Measurements from ENCODE around the gene DENND1B.
"Not testable (repeated sequence)": the region's sequence is repeated elsewhere in the genome, so short reads cannot be mapped to it uniquely, and the experiment has no call there.

The DENND1B gene

GRCh38 chr1:197725976-197726375, 49.3 kb downstream of the DENND1B start:
- H3K9me3 ChIP-seq (ENCODE audit: control insufficient read depth, low read length) = peaks cover 3% of the 10 kb centered on the region
- no peaks in the 10 kb centered on the region for H3K27me3 ChIP-seq (replicated peaks; ENCODE audit: control insufficient read depth, insufficient read depth, low read length, poor library complexity, severe bottlenecking)
- H3K4me3 ChIP-seq (ENCODE audit: insufficient read depth, low read depth, low read length, poor library complexity, severe bottlenecking) = no peak overlapping the region
- no peak for DNase-seq
- no peaks in the 10 kb centered on the region for H3K4me1 ChIP-seq (ENCODE audit: control insufficient read depth, insufficient read depth, low read length, poor library complexity, severe bottlenecking)
- H3K36me3 ChIP-seq (ENCODE audit: control insufficient read depth, insufficient read depth, low read length) = no peaks in the 10 kb centered on the region
- H3K27ac ChIP-seq (ENCODE audit: insufficient read depth, low read length, poor library complexity, severe bottlenecking) = no peak overlapping the region

- H3K27ac ChIP-seq (ENCODE audit: insufficient read depth, low read length, poor library complexity, severe bottlenecking) = no peak overlapping the region
- peaks cover 3% of the 10 kb centered on the region for H3K9me3 ChIP-seq (ENCODE audit: control insufficient read depth, low read length)
- no peaks in the 10 kb centered on the region for H3K36me3 ChIP-seq (ENCODE audit: control insufficient read depth, insufficient read depth, low read length)
- no peaks in the 10 kb centered on the region for H3K27me3 ChIP-seq (replicated peaks; ENCODE audit: control insufficient read depth, insufficient read depth, low read length, poor library complexity, severe bottlenecking)
- no peaks in the 10 kb centered on the region for H3K4me1 ChIP-seq (ENCODE audit: control insufficient read depth, insufficient read depth, low read length, poor library complexity, severe bottlenecking)
- DNase-seq = no peak
- H3K4me3 ChIP-seq (ENCODE audit: insufficient read depth, low read depth, low read length, poor library complexity, severe bottlenecking) = no peak overlapping the region
Observed at GRCh38 chr1:197725044-197725443, 50.2 kb downstream of the DENND1B start.

GRCh38 chr1:197715806-197716205, 59.5 kb downstream of the DENND1B start:
- no peaks in the 10 kb centered on the region for H3K4me1 ChIP-seq (ENCODE audit: control insufficient read depth, insufficient read depth, low read length, poor library complexity, severe bottlenecking)
- no peak for DNase-seq
- no peak overlapping the region for H3K4me3 ChIP-seq (ENCODE audit: insufficient read depth, low read depth, low read length, poor library complexity, severe bottlenecking)
- no peaks in the 10 kb centered on the region for H3K9me3 ChIP-seq (ENCODE audit: control insufficient read depth, low read length)
- no peaks in the 10 kb centered on the region for H3K27me3 ChIP-seq (replicated peaks; ENCODE audit: control insufficient read depth, insufficient read depth, low read length, poor library complexity, severe bottlenecking)
- no peak overlapping the region for H3K27ac ChIP-seq (ENCODE audit: insufficient read depth, low read length, poor library complexity, severe bottlenecking)
- H3K36me3 ChIP-seq (ENCODE audit: control insufficient read depth, insufficient read depth, low read length) = no peaks in the 10 kb centered on the region

GRCh38 chr1:197706601-197707000, 68.7 kb downstream of the DENND1B start:
- DNase-seq = no peak
- H3K9me3 ChIP-seq (ENCODE audit: control insufficient read depth, low read length) = no peaks in the 10 kb centered on the region
- no peaks in the 10 kb centered on the region for H3K36me3 ChIP-seq (ENCODE audit: control insufficient read depth, insufficient read depth, low read length)
- no peak overlapping the region for H3K4me3 ChIP-seq (ENCODE audit: insufficient read depth, low read depth, low read length, poor library complexity, severe bottlenecking)
- H3K27me3 ChIP-seq (replicated peaks; ENCODE audit: control insufficient read depth, insufficient read depth, low read length, poor library complexity, severe bottlenecking) = no peaks in the 10 kb centered on the region
- H3K27ac ChIP-seq (ENCODE audit: insufficient read depth, low read length, poor library complexity, severe bottlenecking) = no peak overlapping the region
- H3K4me1 ChIP-seq (ENCODE audit: control insufficient read depth, insufficient read depth, low read length, poor library complexity, severe bottlenecking) = no peaks in the 10 kb centered on the region

GRCh38 chr1:197705941-197706340, 69.3 kb downstream of the DENND1B start:
- Histone ChIP-seq H3K9me3 (ENCODE audit: control insufficient read depth, low read length) (no peaks in the 10 kb centered on the region), H3K36me3 (ENCODE audit: control insufficient read depth, insufficient read depth, low read length) (no peaks in the 10 kb centered on the region)

GRCh38 chr1:197700688-197701087, 74.6 kb downstream of the DENND1B start:
- H3K9me3 ChIP-seq (ENCODE audit: control insufficient read depth, low read length); H3K27me3 ChIP-seq (replicated peaks; ENCODE audit: control insufficient read depth, insufficient read depth, low read length, poor library complexity, severe bottlenecking); DNase-seq; H3K4me1 ChIP-seq (ENCODE audit: control insufficient read depth, insufficient read depth, low read length, poor library complexity, severe bottlenecking); H3K36me3 ChIP-seq (ENCODE audit: control insufficient read depth, insufficient read depth, low read length); H3K27ac ChIP-seq (ENCODE audit: insufficient read depth, low read length, poor library complexity, severe bottlenecking); H3K4me3 ChIP-seq (ENCODE audit: insufficient read depth, low read depth, low read length, poor library complexity, severe bottlenecking): not testable (repeated sequence)

More at GRCh38 chr1:197705941-197706340, 69.3 kb downstream of the DENND1B start:
- no peak overlapping the region for H3K4me3 ChIP-seq (ENCODE audit: insufficient read depth, low read depth, low read length, poor library complexity, severe bottlenecking)
- DNase-seq = no peak
- no peaks in the 10 kb centered on the region for H3K27me3 ChIP-seq (replicated peaks; ENCODE audit: control insufficient read depth, insufficient read depth, low read length, poor library complexity, severe bottlenecking)
- H3K4me1 ChIP-seq (ENCODE audit: control insufficient read depth, insufficient read depth, low read length, poor library complexity, severe bottlenecking) = no peaks in the 10 kb centered on the region
- H3K27ac ChIP-seq (ENCODE audit: insufficient read depth, low read length, poor library complexity, severe bottlenecking) = no peak overlapping the region

GRCh38 chr1:197696372-197696771, 78.9 kb downstream of the DENND1B start:
- Histone ChIP-seq H3K27ac (ENCODE audit: insufficient read depth, low read length, poor library complexity, severe bottlenecking) (no peak overlapping the region), H3K4me3 (ENCODE audit: insufficient read depth, low read depth, low read length, poor library complexity, severe bottlenecking) (no peak overlapping the region)
- no peak for DNase-seq

GRCh38 chr1:197695961-197696360, 79.3 kb downstream of the DENND1B start:
- no peak overlapping the region for H3K4me3 ChIP-seq (ENCODE audit: insufficient read depth, low read depth, low read length, poor library complexity, severe bottlenecking)
- no peak overlapping the region for H3K27ac ChIP-seq (ENCODE audit: insufficient read depth, low read length, poor library complexity, severe bottlenecking)
- H3K27me3 ChIP-seq (replicated peaks; ENCODE audit: control insufficient read depth, insufficient read depth, low read length, poor library complexity, severe bottlenecking) = no peaks in the 10 kb centered on the region
- DNase-seq = no peak
- H3K4me1 ChIP-seq (ENCODE audit: control insufficient read depth, insufficient read depth, low read length, poor library complexity, severe bottlenecking) = no peaks in the 10 kb centered on the region
- H3K36me3 ChIP-seq (ENCODE audit: control insufficient read depth, insufficient read depth, low read length) = no peaks in the 10 kb centered on the region
- no peaks in the 10 kb centered on the region for H3K9me3 ChIP-seq (ENCODE audit: control insufficient read depth, low read length)

More at GRCh38 chr1:197696372-197696771, 78.9 kb downstream of the DENND1B start:
- H3K27me3 ChIP-seq (replicated peaks; ENCODE audit: control insufficient read depth, insufficient read depth, low read length, poor library complexity, severe bottlenecking) = no peaks in the 10 kb centered on the region
- no peaks in the 10 kb centered on the region for H3K4me1 ChIP-seq (ENCODE audit: control insufficient read depth, insufficient read depth, low read length, poor library complexity, severe bottlenecking)
- H3K9me3 ChIP-seq (ENCODE audit: control insufficient read depth, low read length) = no peaks in the 10 kb centered on the region
- H3K36me3 ChIP-seq (ENCODE audit: control insufficient read depth, insufficient read depth, low read length) = no peaks in the 10 kb centered on the region

GRCh38 chr1:197692965-197693364, 82.3 kb downstream of the DENND1B start:
- H3K36me3 ChIP-seq (ENCODE audit: control insufficient read depth, insufficient read depth, low read length) = no peaks in the 10 kb centered on the region
- no peaks in the 10 kb centered on the region for H3K9me3 ChIP-seq (ENCODE audit: control insufficient read depth, low read length)
- H3K27me3 ChIP-seq (replicated peaks; ENCODE audit: control insufficient read depth, insufficient read depth, low read length, poor library complexity, severe bottlenecking) = no peaks in the 10 kb centered on the region
- DNase-seq = no peak
- H3K4me1 ChIP-seq (ENCODE audit: control insufficient read depth, insufficient read depth, low read length, poor library complexity, severe bottlenecking) = no peaks in the 10 kb centered on the region
- no peak overlapping the region for H3K4me3 ChIP-seq (ENCODE audit: insufficient read depth, low read depth, low read length, poor library complexity, severe bottlenecking)
- no peak overlapping the region for H3K27ac ChIP-seq (ENCODE audit: insufficient read depth, low read length, poor library complexity, severe bottlenecking)

- H3K27ac ChIP-seq (ENCODE audit: insufficient read depth, low read length, poor library complexity, severe bottlenecking) = no peak overlapping the region
- no peak for DNase-seq
- H3K4me3 ChIP-seq (ENCODE audit: insufficient read depth, low read depth, low read length, poor library complexity, severe bottlenecking) = no peak overlapping the region
- no peaks in the 10 kb centered on the region for H3K9me3 ChIP-seq (ENCODE audit: control insufficient read depth, low read length)
- no peaks in the 10 kb centered on the region for H3K27me3 ChIP-seq (replicated peaks; ENCODE audit: control insufficient read depth, insufficient read depth, low read length, poor library complexity, severe bottlenecking)
- H3K4me1 ChIP-seq (ENCODE audit: control insufficient read depth, insufficient read depth, low read length, poor library complexity, severe bottlenecking) = no peaks in the 10 kb centered on the region
- H3K36me3 ChIP-seq (ENCODE audit: control insufficient read depth, insufficient read depth, low read length) = no peaks in the 10 kb centered on the region
Observed at GRCh38 chr1:197691816-197692215, 83.5 kb downstream of the DENND1B start.

- no peak for DNase-seq
- Histone ChIP-seq H3K27ac (ENCODE audit: insufficient read depth, low read length, poor library complexity, severe bottlenecking) (no peak overlapping the region), H3K4me3 (ENCODE audit: insufficient read depth, low read depth, low read length, poor library complexity, severe bottlenecking) (no peak overlapping the region), H3K36me3 (ENCODE audit: control insufficient read depth, insufficient read depth, low read length) (no peaks in the 10 kb centered on the region), H3K27me3 (replicated peaks; ENCODE audit: control insufficient read depth, insufficient read depth, low read length, poor library complexity, severe bottlenecking) (no peaks in the 10 kb centered on the region), H3K4me1 (ENCODE audit: control insufficient read depth, insufficient read depth, low read length, poor library complexity, severe bottlenecking) (no peaks in the 10 kb centered on the region), H3K9me3 (ENCODE audit: control insufficient read depth, low read length) (no peaks in the 10 kb centered on the region)
Observed at GRCh38 chr1:197690074-197690473, 85.2 kb downstream of the DENND1B start.

Measured in effector memory CD4-positive, alpha-beta T cell (primary cell).